Stomach (tissue), 4 donors: Measurements from ENCODE around the gene OR8B4.

Experiments
- CTCF ChIP-seq, 7 experiments: fragments of 450-650 bp in 4 of 7; fragments of 200-600 bp in 3 of 7; sonication (generic) in 3 of 7; IDR thresholded peaks; one replicate each; pipeline ENCODE4 v1.5.1; 2016 to 2019; ENCODE audit warnings: antibody characterized with exemption in 7 of 7, control low read depth in 2 of 7, mild to moderate bottlenecking in 1 of 7
- POLR2A ChIP-seq, 4 donors: fragments of 450-650 bp; IDR thresholded peaks; one replicate each; pipeline ENCODE4 v1.6.1; 2016; ENCODE audit warnings: antibody characterized with exemption in 4 of 4, control low read depth in 2 of 4, mild to moderate bottlenecking in 1 of 4, moderate library complexity in 1 of 4

GRCh38 chr11:124463324-124463723, 38.7 kb upstream of the OR8B4 start:
- no peak for TF ChIP-seq CTCF (IDR thresholded peaks at IDR 0.05)
- no peak for TF ChIP-seq POLR2A (IDR thresholded peaks at IDR 0.05)
